Measurements from ENCODE around the gene TRAPPC2L. TPM values are rescaled to one million over a fixed set of nuclear protein-coding genes. Genes with fewer than 3 reads are reported as not detected.

TRAPPC2L gene
- total and polyA plus RNA-seq, 2 experiments from 2014 or later = 59.3 to 167 TPM

- TF ChIP-seq REST (IDR thresholded peaks at IDR 0.05; ENCODE audit: unreplicated experiment) = no peak
- no peak for TF ChIP-seq CREB1 (CRISPR knock-in tag; IDR thresholded peaks at IDR 0.05; ENCODE audit: low read depth)
- no peak for TF ChIP-seq CTCF (conservative IDR thresholded peaks at IDR 0.05; ENCODE audit: low read depth in 2 of 2)
Measured at GRCh38 chr16:88885693-88886280, 28.9 kb downstream of the TRAPPC2L start (continued).

- Mint-ChIP-seq H3K27me3 (ENCODE audit: insufficient read depth, low read depth, poor library complexity) (peaks cover 22% of the 10 kb centered on the region), H3K4me1 (peaks cover 2% of the 10 kb centered on the region; the same call in 1 of the 3 replicates), H3K4me3 (no peak overlapping the region), H3K9me3 (peaks cover 8% of the 10 kb centered on the region), H3K27ac (no peak overlapping the region), H3K36me3 (ENCODE audit: low read depth) (peaks cover 3% of the 10 kb centered on the region; the same call in 1 of the 3 replicates)
- no peaks in the 10 kb centered on the region for H3K79me2 ChIP-seq (replicated peaks; ENCODE audit: insufficient read depth)
- ATAC-seq (no peak), DNase-seq (ENCODE audit: low spot score) (no peak)
- H3K9me2 ChIP-seq (ENCODE audit: insufficient read depth) = no peaks in the 10 kb centered on the region
- H3K4me3 ChIP-seq = no peak overlapping the region
- no peaks in the 10 kb centered on the region for H3K4me1 ChIP-seq (ENCODE audit: insufficient read depth)
- H3K36me3 ChIP-seq (ENCODE audit: insufficient read depth) = no peaks in the 10 kb centered on the region
- no peak overlapping the region for H2AFZ ChIP-seq
- no peak overlapping the region for H3K4me2 ChIP-seq
- H3K27ac ChIP-seq (ENCODE audit: low read depth) = no peak overlapping the region
- H3F3A ChIP-seq (replicated peaks; ENCODE audit: low read depth) = no peaks in the 10 kb centered on the region
- no peaks in the 10 kb centered on the region for H3K27me3 ChIP-seq (ENCODE audit: insufficient read depth)
- H4K20me1 ChIP-seq (replicated peaks; ENCODE audit: insufficient read depth) = no peaks in the 10 kb centered on the region
- no peak for TF ChIP-seq NANOG (IDR thresholded peaks at IDR 0.05; ENCODE audit: borderline replicate concordance)
- no peak for TF ChIP-seq EZH2 (IDR thresholded peaks at IDR 0.05; ENCODE audit: low read depth, unreplicated experiment)
- TF ChIP-seq ZNF462 (CRISPR knock-in tag; IDR thresholded peaks at IDR 0.05) = no peak
- no peak for TF ChIP-seq ETS1 (IDR thresholded peaks at IDR 0.05)
- no peak for TF ChIP-seq EZH2phosphoT487 (IDR thresholded peaks at IDR 0.05; ENCODE audit: unreplicated experiment)
Measured at GRCh38 chr16:88886420-88886844, 29.5 kb downstream of the TRAPPC2L start.
